HepG2 (cell line): ENCODE data around the gene RCBTB1. TPM values are rescaled to one million over a fixed set of nuclear protein-coding genes. Genes with fewer than 3 reads are reported as not detected.
"Not testable (repeated sequence)": the region's sequence is repeated elsewhere in the genome, so short reads cannot be mapped to it uniquely, and the experiment has no call there.

Experiments
- ATAC-seq: fragments of 200-7000 bp; cut with Tn5 transposase; 3 replicates; pipeline ENCODE4 v1.9.1; 2020; ENCODE audit warnings: mild to moderate bottlenecking, moderate library complexity
- BruUV-seq: library from RNA; stranded (reverse); fragments of 400-500 nt; replicated peaks from 2 replicates; lab custom pipeline; 2021; lab: Mats Ljungman, UMichigan
- CTCF ChIA-PET: fragments of 300-600 bp; formaldehyde crosslinking; extraction: SDS; loops from one replicate; lab custom pipeline; 2021; ENCODE audit warnings: low total read pairs, inconsistent platforms, low intra/inter-chr PET ratio; lab: Yijun Ruan, JAX
- POLR2A ChIA-PET: fragments of 350-600 bp; sonication (Branson Sonifier 250); formaldehyde crosslinking; loops from one replicate; lab custom pipeline; 2020; ENCODE audit warnings: antibody characterized with exemption, inconsistent platforms; lab: Yijun Ruan, JAX
- DNase-seq: peaks from one replicate; pipeline ENCODE4 v3.0.0-alpha.2; 2015; ENCODE audit warnings: low spot score
- FAIRE-seq: peaks from 3 replicates; lab custom pipeline; 2011; peaks lifted over from hg19 to GRCh38; lab: Jason Lieb, UNC
- H2AFZ ChIP-seq: one replicate; pipeline ENCODE4 v1.6.1; 2011; ENCODE audit warnings: low read length, inconsistent platforms
- H3K27ac ChIP-seq: fragments of 300-600 bp; 3 replicates; pipeline ENCODE4 v1.8.0; 2011; ENCODE audit warnings: mixed run types, mild to moderate bottlenecking, mixed read lengths, low read length, inconsistent platforms; ENCODE audit not compliant: insufficient read depth; ENCODE audit errors: extremely low read length
- H3K27me3 ChIP-seq, 2 experiments: fragments of 200-600 bp in 1 of 2; 2 replicates in 1 of 2; 3 replicates in 1 of 2; pipeline versions ENCODE4 v1.6.0 to v1.8.0; 2011; ENCODE audit warnings: low read length in 2 of 2, mild to moderate bottlenecking in 2 of 2, moderate library complexity in 2 of 2, inconsistent platforms in 1 of 2; ENCODE audit not compliant: insufficient read depth in 2 of 2, control insufficient read depth in 1 of 2
- H3K36me3 ChIP-seq, 2 experiments: fragments of 200-600 bp in 1 of 2; replicated peaks in 1 of 2; 2 replicates in 1 of 2; 3 replicates in 1 of 2; pipeline versions ENCODE4 v1.5.1 to v1.8.0; 2011; ENCODE audit warnings: low read length in 2 of 2, inconsistent platforms in 1 of 2; ENCODE audit not compliant: insufficient read depth in 2 of 2, control insufficient read depth in 1 of 2
- H3K4me1 ChIP-seq: 2 replicates; pipeline ENCODE4 v1.5.1; 2012; ENCODE audit warnings: low read length, inconsistent platforms; ENCODE audit not compliant: insufficient read depth
- H3K4me2 ChIP-seq: 2 replicates; pipeline ENCODE4 v1.6.0; 2011; ENCODE audit warnings: low read depth, low read length, inconsistent platforms
- H3K4me3 ChIP-seq, 3 experiments: fragments of 200-600 bp in 1 of 3; sonication (generic), shearing (Covaris generic) in 1 of 3; replicated peaks in 1 of 3; 2 replicates each; pipeline ENCODE4 v1.5.1; 2011 to 2016; ENCODE audit warnings: low read length in 3 of 3, inconsistent platforms in 2 of 3, low read depth in 2 of 3, mild to moderate bottlenecking in 2 of 3, control low read depth in 1 of 3, mixed read lengths in 1 of 3; ENCODE audit not compliant: insufficient read depth in 1 of 3
- H3K79me2 ChIP-seq: one replicate; pipeline ENCODE4 v1.6.1; 2011; ENCODE audit warnings: low read length, inconsistent platforms; ENCODE audit not compliant: insufficient read depth
- H3K9ac ChIP-seq: 2 replicates; pipeline ENCODE4 v1.6.0; 2011; ENCODE audit warnings: mild to moderate bottlenecking, low read depth, low read length, inconsistent platforms; ENCODE audit not compliant: insufficient read depth
- H3K9me3 ChIP-seq: 2 replicates; pipeline ENCODE4 v1.5.1; 2012; ENCODE audit warnings: mild to moderate bottlenecking, low read length
- H4K20me1 ChIP-seq: 2 replicates; pipeline ENCODE4 v1.6.0; 2011; ENCODE audit warnings: inconsistent platforms, mild to moderate bottlenecking, low read length, moderate library complexity; ENCODE audit not compliant: insufficient read depth
- HMG20A ChIP-seq: IDR thresholded peaks from 2 replicates; pipeline ENCODE4 v1.6.1; 2016; ENCODE audit warnings: borderline replicate concordance
- PHF20 ChIP-seq: sonication (generic); formaldehyde crosslinking; IDR thresholded peaks from 2 replicates; pipeline ENCODE4 v1.5.0; 2020; ENCODE audit warnings: mild to moderate bottlenecking, missing genetic modification reagents
- RBM39 ChIP-seq: fragments of 200-400 bp; formaldehyde crosslinking; IDR thresholded peaks from one replicate; pipeline ENCODE4 v1.6.1; 2018; ENCODE audit warnings: antibody characterized with exemption, mild to moderate bottlenecking, low read depth, low read length; ENCODE audit not compliant: poor library complexity, severe bottlenecking
- ZNF354B ChIP-seq: sonication (generic); formaldehyde crosslinking; IDR thresholded peaks from 2 replicates; pipeline ENCODE4 v1.8.0; 2022; ENCODE audit warnings: mild to moderate bottlenecking, missing genetic modification reagents
- ZNF382 ChIP-seq: sonication (generic); formaldehyde crosslinking; IDR thresholded peaks from 2 replicates; pipeline ENCODE4 v1.5.0; 2020; ENCODE audit warnings: missing genetic modification reagents, mild to moderate bottlenecking, borderline replicate concordance
- ZNF616 ChIP-seq: sonication (generic); formaldehyde crosslinking; IDR thresholded peaks from 2 replicates; pipeline ENCODE4 v1.5.0; 2020; ENCODE audit warnings: low read depth, mild to moderate bottlenecking, missing genetic modification reagents
- ZNF781 ChIP-seq: sonication (generic); formaldehyde crosslinking; IDR thresholded peaks from 2 replicates; pipeline ENCODE4 v1.5.1; 2020; ENCODE audit warnings: borderline replicate concordance, mild to moderate bottlenecking, missing genetic modification reagents; ENCODE audit errors: not compliant biosample characterization
- WGBS: methylation state at CpG from one replicate; pipeline ENCODE4 v1.1.6; 2017; ENCODE audit warnings: low lambda C conversion rate; 5-methylcytosine and 5-hydroxymethylcytosine counted together
- in situ Hi-C: cut with HindIII; loops from 2 replicates; pipeline ENCODE4 v1.10.0; 2017; ENCODE audit warnings: low pct_unique_long_range_greater_than_20kb; ENCODE audit not compliant: extremely low pct_ligation_motif_present
- intact Hi-C: fragments of 100-400 bp; cut with micrococcal nuclease; formaldehyde crosslinking; loops from one replicate; pipeline ENCODE4 v1.10.0; 2022; ENCODE audit not compliant: unreplicated experiment
- polyA plus RNA-seq, 8 experiments: library from polyadenylated mRNA; depleted of rRNA in 3 of 8; stranded (reverse) in 7 of 8; unstranded in 1 of 8; fragments of >200 nt; fragmentation: Illumina TruSeq in 4 of 8; extraction: Trizol in 4 of 8; gene quantifications; 2 replicates each; pipeline versions ENCODE4 v1.2.1 to v1.2.3, GENCODE V29; 2011 to 2016; ENCODE audit warnings: low read depth in 4 of 8, missing spikeins in 1 of 8, mixed read lengths in 1 of 8; ENCODE audit not compliant: insufficient read depth in 1 of 8
- total RNA-seq, 5 experiments: library from RNA; depleted of rRNA; stranded (reverse); fragments of >200 nt; fragmentation: Illumina TruSeq; extraction: Trizol; gene quantifications; 2 replicates each; pipeline ENCODE4 v1.2.3, GENCODE V29; 2016; ENCODE audit warnings: low read depth in 1 of 5

Gene RCBTB1
- total and polyA plus RNA-seq, 2 of the 13 experiments (the other 11 are each of a cell fraction or from before 2014, with no cell fraction given): 13.4 to 21.6 TPM

DNA sequence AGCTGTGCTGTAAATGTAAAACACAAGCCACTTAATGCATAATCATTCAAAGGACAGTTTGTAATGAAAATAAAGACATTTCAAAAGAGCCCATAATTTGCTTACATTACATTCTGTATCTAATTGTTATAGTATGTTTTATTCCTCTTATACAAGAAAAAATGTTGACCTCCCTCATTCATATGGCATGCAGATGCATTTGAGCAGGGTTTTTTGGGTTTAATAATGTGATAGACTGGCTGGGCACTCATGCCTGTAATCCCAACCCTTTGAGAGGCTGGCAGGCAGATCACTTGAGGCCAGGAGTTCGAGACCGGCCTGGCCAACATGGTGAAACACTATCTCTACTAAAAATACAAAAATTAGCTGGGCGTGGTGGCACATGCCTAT is 31.3 kb upstream of the RCBTB1 start:
- H3K9me3 ChIP-seq: no peaks in the 10 kb centered on the region
- no peak overlapping the region for H2AFZ ChIP-seq
- H3K36me3 ChIP-seq: no peaks in the 10 kb centered on the region
- TF ChIP-seq PHF20 (CRISPR knock-in tag): no peak
- no peak for TF ChIP-seq ZNF382 (CRISPR knock-in tag)
- TF ChIP-seq HMG20A (CRISPR knock-in tag): no peak
- no peak for TF ChIP-seq ZNF781
- TF ChIP-seq ZNF616 (CRISPR knock-in tag): no peak
- TF ChIP-seq, all 625 proteins: peak for 0
- no peak overlapping the region for H3K9ac ChIP-seq
- H3K27me3 ChIP-seq: no peaks in the 10 kb centered on the region
- H3K79me2 ChIP-seq: no peaks in the 10 kb centered on the region
- CTCF ChIA-PET: no interaction called here
- ATAC-seq (no peak), DNase-seq (no peak), FAIRE-seq (no peak)
- no peaks in the 10 kb centered on the region for H3K4me1 ChIP-seq
- in situ Hi-C loops: no loop called here
- intact Hi-C loops: no loop called here
- no TSS peak for BruUV-seq
- H4K20me1 ChIP-seq: no peaks in the 10 kb centered on the region
- no peak overlapping the region for H3K4me3 ChIP-seq
- H3K4me2 ChIP-seq: no peak overlapping the region
- POLR2A ChIA-PET: no interaction called here
- WGBS: 70% methylated on average over 3 of the region's 3 CpGs
- no peak overlapping the region for H3K27ac ChIP-seq

DNA sequence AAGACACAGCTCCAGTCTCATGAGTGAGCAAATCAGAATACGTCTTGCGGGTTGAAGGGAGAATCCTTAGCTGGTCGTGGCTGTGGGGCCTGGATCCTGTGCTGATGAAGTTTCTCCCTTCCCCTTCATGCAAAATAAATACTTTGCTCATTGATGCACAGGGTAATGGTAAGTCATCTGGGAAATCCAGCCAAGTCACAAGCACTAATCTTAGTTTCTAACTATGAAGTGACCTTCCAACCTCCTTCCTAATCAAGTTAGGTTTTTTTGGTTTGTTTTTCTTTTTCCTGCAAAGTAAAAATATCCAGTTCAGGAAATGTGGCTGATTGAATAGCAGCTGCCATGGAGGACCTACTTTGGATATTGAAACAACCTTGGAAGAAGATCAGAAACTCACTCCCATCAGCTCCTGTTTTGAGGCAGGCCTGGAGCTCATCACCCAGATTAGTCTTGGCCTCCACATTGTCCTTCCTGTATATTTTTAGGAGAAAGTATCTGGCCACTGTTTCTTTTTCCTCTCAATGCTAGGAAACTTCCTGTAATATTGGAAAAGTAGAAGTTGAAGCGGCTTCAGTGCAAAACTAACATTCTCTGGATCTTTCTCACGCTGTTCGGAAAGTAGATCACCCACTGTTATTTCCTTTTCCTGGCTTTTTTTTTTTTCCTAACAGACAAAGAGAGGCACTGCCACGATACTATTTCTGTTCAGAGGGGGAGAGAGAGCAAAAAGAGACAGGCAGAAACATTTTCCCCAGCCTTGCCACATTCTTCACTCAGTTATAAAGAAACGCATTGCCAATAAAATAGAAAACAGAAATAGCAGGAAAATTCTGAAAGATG is 30.7 kb upstream of the RCBTB1 start:
- no peaks in the 10 kb centered on the region for H3K36me3 ChIP-seq
- FAIRE-seq: no peak
- CTCF ChIA-PET: no interaction called here
- no peak overlapping the region for H2AFZ ChIP-seq
- no peak for TF ChIP-seq ZNF354B (CRISPR knock-in tag)
- no peak for TF ChIP-seq RBM39
- no peaks in the 10 kb centered on the region for H3K79me2 ChIP-seq
- no peak for ATAC-seq
- H3K27ac ChIP-seq: no peak overlapping the region
- no peak overlapping the region for H3K4me3 ChIP-seq
- H3K27me3 ChIP-seq: no peaks in the 10 kb centered on the region
- in situ Hi-C loops (no loop called here), intact Hi-C loops (no loop called here)
- no TSS peak for BruUV-seq
- no peaks in the 10 kb centered on the region for H3K9me3 ChIP-seq
- H3K4me2 ChIP-seq: no peak overlapping the region
- WGBS: 59% methylated on average over 8 of the region's 8 CpGs
- DNase-seq: no peak
- H3K9ac ChIP-seq: no peak overlapping the region
- no peaks in the 10 kb centered on the region for H4K20me1 ChIP-seq
- peaks cover 6% of the 10 kb centered on the region; the same call in 1 of the 2 replicates for H3K4me1 ChIP-seq
- POLR2A ChIA-PET: no interaction called here

DNA sequence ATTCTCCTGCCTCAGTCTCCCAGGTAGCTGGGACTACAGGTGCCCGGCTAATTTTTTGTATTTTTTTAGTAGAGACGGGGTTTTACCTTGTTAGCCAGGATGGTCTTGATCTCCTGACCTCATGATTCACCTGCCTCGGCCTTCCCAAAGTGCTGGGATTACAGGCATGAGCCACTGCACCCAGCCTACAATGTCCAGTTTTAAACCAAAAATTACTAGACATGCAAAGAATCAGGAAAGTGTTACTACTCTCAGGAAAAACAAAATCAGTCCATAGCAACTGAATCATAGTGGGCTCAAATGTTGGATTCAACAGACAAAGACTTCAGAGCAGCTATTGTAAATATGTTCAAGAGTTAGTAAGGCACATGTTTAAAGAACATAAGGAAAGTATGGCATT is 26.7 kb upstream of the RCBTB1 start:
- POLR2A ChIA-PET, H3K36me3 ChIP-seq, H3K79me2 ChIP-seq, H3K4me3 ChIP-seq, CTCF ChIA-PET, H3K4me1 ChIP-seq, H3K27me3 ChIP-seq, DNase-seq, H3K27ac ChIP-seq, H3K9ac ChIP-seq, BruUV-seq, H3K4me2 ChIP-seq, H3K9me3 ChIP-seq, intact Hi-C loops, ATAC-seq, H2AFZ ChIP-seq, in situ Hi-C loops, FAIRE-seq, H4K20me1 ChIP-seq: not testable (repeated sequence)
- WGBS: 36% methylated on average over 3 of the region's 3 CpGs
